ENCODE results near the gene MARF1.

MARF1 gene

GRCh38 chr16:15606518-15607220 lies 36.3 kb downstream of the MARF1 start:
- H3K27ac ChIP-seq (ENCODE audit: low read length): no peak overlapping the region
- no peak overlapping the region for H3K9ac ChIP-seq (ENCODE audit: low read depth, low read length)
- H3K36me3 ChIP-seq (ENCODE audit: insufficient read depth, low read depth, low read length): peaks cover 91% of the 10 kb centered on the region

DNA sequence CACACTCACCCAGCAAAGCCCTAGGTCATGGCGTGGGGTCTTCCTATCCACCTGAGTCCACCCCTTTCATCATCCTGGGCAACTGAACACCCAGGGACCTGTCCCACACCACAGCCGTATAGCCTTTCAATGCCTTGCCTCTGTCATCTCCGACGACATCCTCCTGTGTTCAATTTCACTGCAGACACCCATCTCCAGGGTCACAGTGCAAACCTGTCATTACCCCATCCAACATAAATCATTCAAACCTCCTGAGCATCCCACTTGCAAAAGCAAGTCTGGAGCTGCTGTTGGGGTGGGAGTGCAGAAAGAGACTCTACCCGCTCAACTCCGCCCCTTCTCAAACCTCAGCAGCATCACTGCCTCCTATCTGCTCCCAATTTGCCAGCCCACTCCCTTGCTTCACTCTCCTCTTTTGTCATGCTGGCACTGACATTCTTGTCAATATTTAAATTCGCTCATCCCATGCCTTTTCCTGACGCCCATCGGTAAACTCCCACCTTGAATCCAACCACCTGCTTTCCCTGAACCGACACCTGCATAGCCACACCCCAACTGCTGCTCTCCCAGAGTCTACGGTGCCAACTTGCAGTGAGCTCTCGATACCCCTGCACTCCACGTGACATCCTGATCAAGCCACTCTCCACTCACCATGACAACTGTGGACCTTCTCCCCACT lies 37.0 kb downstream of the MARF1 start:
- Histone ChIP-seq H3K36me3 (ENCODE audit: insufficient read depth, low read depth, low read length) (peaks cover 91% of the 10 kb centered on the region), H3K27ac (ENCODE audit: low read length) (no peak overlapping the region), H3K9me3 (ENCODE audit: insufficient read depth, low read depth, low read length) (no peaks in the 10 kb centered on the region), H3K4me3 (ENCODE audit: low read length) (no peak overlapping the region), H3K9ac (ENCODE audit: low read depth, low read length) (no peak overlapping the region), H3K27me3 (ENCODE audit: insufficient read depth, low read length) (no peaks in the 10 kb centered on the region), H3K4me1 (ENCODE audit: insufficient read depth, low read length) (no peaks in the 10 kb centered on the region)

More at GRCh38 chr16:15606518-15607220, 36.3 kb downstream of the MARF1 start:
- Histone ChIP-seq H3K9me3 (ENCODE audit: insufficient read depth, low read depth, low read length) (no peaks in the 10 kb centered on the region), H3K4me1 (ENCODE audit: insufficient read depth, low read length) (no peaks in the 10 kb centered on the region), H3K27me3 (ENCODE audit: insufficient read depth, low read length) (no peaks in the 10 kb centered on the region), H3K4me3 (ENCODE audit: low read length) (no peak overlapping the region)

DNA sequence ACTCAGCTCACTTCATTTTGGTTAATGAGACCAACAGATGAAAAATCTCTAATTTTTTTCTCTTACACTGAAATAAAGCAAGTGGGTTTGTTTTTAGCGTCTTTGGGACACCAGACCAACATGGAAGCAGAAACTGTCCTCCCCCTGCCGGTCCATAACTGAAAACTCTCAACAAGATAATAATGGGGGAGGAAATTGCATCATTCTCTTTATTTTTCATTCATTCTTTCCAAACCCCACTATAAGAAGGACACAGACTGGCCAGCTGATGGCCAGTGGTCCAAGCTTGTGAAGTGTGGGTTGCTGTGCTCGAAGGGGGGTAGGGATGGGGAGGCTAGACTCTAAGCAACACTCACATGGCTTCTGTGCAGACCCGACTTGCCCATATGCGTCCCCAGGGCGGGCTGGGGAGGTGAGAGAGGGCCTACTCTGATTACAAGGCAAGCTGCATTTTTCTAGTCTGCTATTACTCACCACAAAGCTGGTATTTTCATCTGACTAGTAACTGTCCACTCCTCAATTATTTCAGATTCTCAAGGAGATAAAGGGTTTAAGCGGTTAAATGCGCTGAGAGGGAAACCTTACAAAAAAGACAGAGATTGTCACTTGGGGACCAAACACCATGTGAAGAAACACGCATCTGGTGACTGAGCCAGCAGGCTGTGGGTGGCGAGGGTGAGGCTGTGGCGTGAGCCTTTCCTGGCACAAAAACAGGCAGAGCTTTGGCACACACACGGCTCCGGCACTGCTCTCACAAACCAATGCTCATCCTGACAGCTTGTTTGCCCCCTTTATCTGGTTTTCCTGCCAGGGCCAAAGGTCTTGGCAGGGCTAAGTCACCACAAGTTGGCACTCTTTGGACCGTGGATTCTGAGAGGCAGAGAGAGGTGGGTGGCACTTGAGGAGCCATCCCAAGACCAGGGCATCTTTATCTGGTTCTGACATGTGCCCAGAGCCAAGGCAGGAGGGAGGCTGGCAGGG lies 38.2 kb downstream of the MARF1 start:
- no peaks in the 10 kb centered on the region for H3K4me1 ChIP-seq (ENCODE audit: insufficient read depth, low read length)

DNA sequence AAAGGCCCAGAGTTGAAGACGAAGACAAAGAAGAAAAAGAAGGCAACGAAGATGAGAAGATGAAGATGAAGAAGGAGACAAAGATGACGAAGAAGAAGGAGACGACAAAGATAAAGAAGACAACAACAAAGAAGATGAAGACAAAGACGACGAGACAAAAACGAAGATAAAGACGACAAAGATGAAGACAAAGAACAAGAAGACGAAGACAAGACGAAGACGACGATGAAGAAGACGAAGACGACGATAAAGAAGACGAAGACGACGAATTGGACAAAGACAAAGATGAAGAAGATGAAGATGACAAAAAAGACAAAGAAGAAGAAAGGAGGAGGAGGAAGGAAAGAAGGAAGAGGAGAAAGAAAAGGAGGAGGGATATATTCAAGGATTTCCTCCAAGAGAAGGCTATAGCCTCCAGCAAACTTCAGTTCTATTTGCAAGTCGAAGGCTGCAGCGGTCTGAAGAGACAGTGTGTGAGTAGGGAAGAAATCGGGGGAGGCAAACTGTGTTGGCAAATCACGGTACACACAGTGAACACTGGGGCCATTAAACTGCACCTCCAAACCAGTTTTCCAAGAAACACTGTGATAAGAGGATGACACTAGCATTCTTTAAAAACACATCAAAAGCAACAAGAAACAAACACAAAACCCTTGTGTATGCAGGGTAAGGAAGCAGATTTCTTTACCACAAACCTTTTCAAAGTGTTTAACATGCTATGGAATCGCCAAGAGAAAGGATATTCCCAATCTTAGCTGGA lies 40.5 kb downstream of the MARF1 start:
- H3K4me1 ChIP-seq (ENCODE audit: insufficient read depth, low read length): no peaks in the 10 kb centered on the region
- no peak overlapping the region for H3K9ac ChIP-seq (ENCODE audit: low read depth, low read length)
- H3K4me3 ChIP-seq (ENCODE audit: low read length): no peak overlapping the region
- H3K27me3 ChIP-seq (ENCODE audit: insufficient read depth, low read length): no peaks in the 10 kb centered on the region
- no peaks in the 10 kb centered on the region for H3K9me3 ChIP-seq (ENCODE audit: insufficient read depth, low read depth, low read length)
- no peak overlapping the region for H3K27ac ChIP-seq (ENCODE audit: low read length)
- peaks cover 89% of the 10 kb centered on the region for H3K36me3 ChIP-seq (ENCODE audit: insufficient read depth, low read depth, low read length)

More for the DNA sequence above, 38.2 kb downstream of the MARF1 start:
- Histone ChIP-seq H3K27me3 (ENCODE audit: insufficient read depth, low read length) (no peaks in the 10 kb centered on the region), H3K9ac (ENCODE audit: low read depth, low read length) (no peak overlapping the region), H3K9me3 (ENCODE audit: insufficient read depth, low read depth, low read length) (no peaks in the 10 kb centered on the region), H3K4me3 (ENCODE audit: low read length) (no peak overlapping the region), H3K27ac (ENCODE audit: low read length) (no peak overlapping the region), H3K36me3 (ENCODE audit: insufficient read depth, low read depth, low read length) (peaks cover 91% of the 10 kb centered on the region)

DNA sequence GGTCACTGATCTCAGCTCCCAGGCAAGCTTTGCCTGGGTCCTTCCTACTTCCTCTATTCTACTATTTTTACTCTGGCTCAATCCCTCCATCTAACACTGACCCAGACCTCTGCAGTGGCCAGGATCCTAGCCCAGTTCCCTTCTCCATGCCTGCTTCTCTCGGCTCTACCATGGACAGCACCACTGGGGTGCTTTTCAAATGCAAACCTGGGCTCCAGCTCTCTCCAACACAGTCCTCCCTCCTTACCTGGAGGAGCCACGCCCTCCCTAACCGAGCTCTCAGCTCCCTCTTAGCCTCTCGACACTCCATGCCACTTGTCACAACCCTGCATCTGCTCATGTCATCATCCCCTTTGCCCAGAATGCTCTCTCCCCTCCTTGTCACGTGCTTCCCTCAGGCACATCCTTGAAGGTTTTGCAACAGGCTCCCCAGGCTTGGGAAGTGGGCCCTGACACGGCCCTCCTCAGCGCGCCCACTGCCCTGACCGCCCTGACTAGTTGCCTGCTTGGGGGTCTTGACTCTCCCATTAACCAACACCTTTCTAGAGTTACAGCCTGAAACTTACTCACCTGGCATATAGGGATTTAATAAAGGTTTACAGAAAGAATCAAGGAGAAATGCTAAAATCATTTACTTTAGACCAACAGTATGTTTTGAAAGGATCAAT lies 41.6 kb downstream of the MARF1 start:
- H3K4me1 ChIP-seq (ENCODE audit: insufficient read depth, low read length): no peaks in the 10 kb centered on the region
- H3K9ac ChIP-seq (ENCODE audit: low read depth, low read length): no peak overlapping the region
- H3K27me3 ChIP-seq (ENCODE audit: insufficient read depth, low read length): no peaks in the 10 kb centered on the region
- H3K27ac ChIP-seq (ENCODE audit: low read length): no peak overlapping the region
- H3K9me3 ChIP-seq (ENCODE audit: insufficient read depth, low read depth, low read length): no peaks in the 10 kb centered on the region
- peaks cover 92% of the 10 kb centered on the region for H3K36me3 ChIP-seq (ENCODE audit: insufficient read depth, low read depth, low read length)
- no peak overlapping the region for H3K4me3 ChIP-seq (ENCODE audit: low read length)

- Histone ChIP-seq H3K36me3 (ENCODE audit: insufficient read depth, low read depth, low read length) (peaks cover 92% of the 10 kb centered on the region), H3K9me3 (ENCODE audit: insufficient read depth, low read depth, low read length) (no peaks in the 10 kb centered on the region), H3K4me1 (ENCODE audit: insufficient read depth, low read length) (no peaks in the 10 kb centered on the region), H3K9ac (ENCODE audit: low read depth, low read length) (no peak overlapping the region), H3K27me3 (ENCODE audit: insufficient read depth, low read length) (no peaks in the 10 kb centered on the region), H3K27ac (ENCODE audit: low read length) (no peak overlapping the region), H3K4me3 (ENCODE audit: low read length) (no peak overlapping the region)
These were observed 43.5 kb downstream of the MARF1 start for GRCh38 chr16:15599303-15600070.

DNA sequence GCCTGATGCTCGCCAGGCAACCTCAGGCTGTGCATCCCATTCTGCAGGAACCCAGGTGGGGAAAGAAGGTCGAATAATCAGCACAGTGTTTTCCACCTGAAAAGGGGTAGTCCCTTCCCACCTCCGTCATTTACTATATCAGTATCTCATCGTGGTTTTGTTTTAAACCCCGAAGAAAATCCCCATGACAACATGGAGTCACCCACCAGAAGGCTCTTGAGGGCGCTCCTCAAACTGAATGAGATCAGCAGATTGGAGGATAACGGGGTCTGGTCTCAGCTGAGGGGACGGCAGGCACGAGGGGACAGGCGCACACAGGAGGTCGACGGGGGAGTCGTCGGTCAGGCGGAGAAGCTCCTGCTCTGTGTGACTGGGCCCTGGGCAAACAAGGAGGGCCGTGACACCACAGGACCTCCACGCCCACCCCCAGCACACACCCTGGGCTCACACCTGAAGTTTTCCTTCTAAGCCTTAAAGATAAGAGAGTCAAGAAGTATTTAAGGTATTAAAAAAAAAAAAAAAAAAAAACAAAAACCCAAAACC lies 44.2 kb downstream of the MARF1 start:
- H3K27ac ChIP-seq (ENCODE audit: low read length): no peak overlapping the region
- peaks cover 86% of the 10 kb centered on the region for H3K36me3 ChIP-seq (ENCODE audit: insufficient read depth, low read depth, low read length)
- no peaks in the 10 kb centered on the region for H3K9me3 ChIP-seq (ENCODE audit: insufficient read depth, low read depth, low read length)
- no peak overlapping the region for H3K9ac ChIP-seq (ENCODE audit: low read depth, low read length)
- no peaks in the 10 kb centered on the region for H3K4me1 ChIP-seq (ENCODE audit: insufficient read depth, low read length)
- no peaks in the 10 kb centered on the region for H3K27me3 ChIP-seq (ENCODE audit: insufficient read depth, low read length)
- no peak overlapping the region for H3K4me3 ChIP-seq (ENCODE audit: low read length)

DNA sequence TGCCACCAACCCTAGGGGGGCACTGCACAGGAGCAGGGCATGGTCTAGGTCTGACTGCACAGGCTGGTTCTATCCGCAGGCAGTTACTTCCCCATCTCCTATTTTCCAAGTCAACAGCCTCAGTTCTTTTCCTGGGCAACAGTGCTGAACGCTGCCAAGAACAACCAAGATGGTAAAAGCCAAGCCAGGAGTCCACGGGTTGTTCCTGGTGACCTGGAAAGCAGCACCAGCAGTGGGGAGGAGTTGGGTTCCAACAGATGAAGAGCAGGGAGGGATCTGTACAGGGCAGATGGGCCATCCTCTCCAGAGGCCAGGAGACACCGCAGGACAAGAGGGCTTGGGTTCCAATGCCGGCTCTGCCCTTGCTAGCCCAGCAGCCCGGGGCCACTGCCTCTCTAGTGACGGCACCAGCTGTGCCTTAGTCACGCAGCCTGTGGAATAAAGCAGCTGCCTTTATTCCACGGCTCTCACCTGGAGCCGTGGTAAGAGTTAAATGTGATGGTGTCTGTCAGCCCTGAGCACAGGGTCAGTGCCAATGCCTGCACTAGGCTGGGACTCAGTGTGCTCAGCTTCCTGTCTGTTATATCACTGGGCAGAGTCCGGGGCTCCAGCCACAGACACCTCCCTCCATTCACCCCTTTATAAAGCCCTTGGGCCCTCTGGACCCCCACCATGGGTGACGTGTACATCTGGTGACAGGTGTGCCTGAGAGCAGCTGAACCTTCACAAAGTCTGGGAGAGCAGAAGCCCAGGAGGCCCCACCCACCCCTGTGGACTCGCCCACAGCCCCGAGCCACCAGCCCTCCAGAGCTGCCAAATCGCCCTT lies 44.9 kb downstream of the MARF1 start:
- no peak overlapping the region for H3K27ac ChIP-seq (ENCODE audit: low read length)
- H3K27me3 ChIP-seq (ENCODE audit: insufficient read depth, low read length): no peaks in the 10 kb centered on the region
- H3K9me3 ChIP-seq (ENCODE audit: insufficient read depth, low read depth, low read length): no peaks in the 10 kb centered on the region
- H3K36me3 ChIP-seq (ENCODE audit: insufficient read depth, low read depth, low read length): peaks cover 79% of the 10 kb centered on the region
- H3K4me1 ChIP-seq (ENCODE audit: insufficient read depth, low read length): no peaks in the 10 kb centered on the region
- H3K9ac ChIP-seq (ENCODE audit: low read depth, low read length): no peak overlapping the region
- no peak overlapping the region for H3K4me3 ChIP-seq (ENCODE audit: low read length)

DNA sequence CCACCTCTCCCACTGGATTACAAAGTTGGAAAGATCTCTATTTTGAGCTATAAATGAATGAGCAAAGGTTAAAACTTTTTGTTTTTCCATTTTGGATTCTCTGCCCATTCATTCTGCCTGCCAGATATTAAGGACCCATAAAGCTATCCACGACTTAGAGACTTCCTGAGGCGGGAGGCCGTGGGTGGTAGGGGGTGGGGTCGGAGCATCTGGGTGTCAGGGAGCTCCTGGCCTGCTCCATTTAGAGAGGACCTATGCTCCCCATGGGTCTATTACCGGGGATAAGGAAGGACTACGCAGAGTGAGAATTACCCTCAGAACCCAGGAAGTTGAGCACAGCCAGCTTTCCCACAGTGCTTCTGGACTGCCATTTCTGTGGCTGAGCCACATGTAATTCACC lies 45.8 kb downstream of the MARF1 start:
- Histone ChIP-seq H3K9me3 (ENCODE audit: insufficient read depth, low read depth, low read length) (no peaks in the 10 kb centered on the region), H3K4me1 (ENCODE audit: insufficient read depth, low read length) (no peaks in the 10 kb centered on the region), H3K9ac (ENCODE audit: low read depth, low read length) (no peak overlapping the region), H3K4me3 (ENCODE audit: low read length) (no peak overlapping the region), H3K27me3 (ENCODE audit: insufficient read depth, low read length) (no peaks in the 10 kb centered on the region), H3K27ac (ENCODE audit: low read length) (no peak overlapping the region), H3K36me3 (ENCODE audit: insufficient read depth, low read depth, low read length) (peaks cover 70% of the 10 kb centered on the region)

Data from iPS-20b (cell line).